PC-9 (cell line): ENCODE data around the gene POLG2.
A peak's percentile ranks its signal among the peaks of the same experiment; 100 is the strongest.

ENCODE experiments used
- EZH2 ChIP-seq: fragments of 200-600 bp; sonication (generic); IDR thresholded peaks from 2 replicates; pipeline ENCODE4 v1.8.0; 2017; ENCODE audit warnings: antibody characterized with exemption, low read depth
- TF ChIP-seq, protein P1 (sequence below): fragments of 200-600 bp; sonication (generic); conservative IDR thresholded peaks from 2 replicates; pipeline ENCODE4 v1.6.1; 2017; ENCODE audit warnings: mixed run types, antibody characterized with exemption, mild to moderate bottlenecking, moderate library complexity

DNA sequence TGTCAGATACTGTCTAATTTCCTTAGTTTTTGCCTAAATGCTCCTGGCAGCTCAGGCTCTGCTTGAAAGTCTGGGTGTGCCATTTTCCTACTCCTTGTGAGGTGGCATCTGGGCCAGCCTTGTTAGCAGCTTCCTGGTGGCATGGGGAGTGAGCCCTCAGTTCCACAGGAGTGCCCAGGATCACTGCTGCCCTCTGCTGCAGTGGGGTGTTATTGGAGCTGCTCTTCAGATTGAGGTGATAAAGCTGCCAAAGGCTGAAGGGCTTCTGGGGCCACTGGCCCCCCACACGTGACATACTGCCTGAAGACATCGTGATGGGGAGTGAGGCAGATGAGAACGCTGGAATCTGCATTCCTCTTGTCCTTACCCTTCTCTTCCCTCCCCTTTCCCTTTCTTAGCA, 37.3 kb upstream of the POLG2 start:
- TF ChIP-seq, protein P1, sequence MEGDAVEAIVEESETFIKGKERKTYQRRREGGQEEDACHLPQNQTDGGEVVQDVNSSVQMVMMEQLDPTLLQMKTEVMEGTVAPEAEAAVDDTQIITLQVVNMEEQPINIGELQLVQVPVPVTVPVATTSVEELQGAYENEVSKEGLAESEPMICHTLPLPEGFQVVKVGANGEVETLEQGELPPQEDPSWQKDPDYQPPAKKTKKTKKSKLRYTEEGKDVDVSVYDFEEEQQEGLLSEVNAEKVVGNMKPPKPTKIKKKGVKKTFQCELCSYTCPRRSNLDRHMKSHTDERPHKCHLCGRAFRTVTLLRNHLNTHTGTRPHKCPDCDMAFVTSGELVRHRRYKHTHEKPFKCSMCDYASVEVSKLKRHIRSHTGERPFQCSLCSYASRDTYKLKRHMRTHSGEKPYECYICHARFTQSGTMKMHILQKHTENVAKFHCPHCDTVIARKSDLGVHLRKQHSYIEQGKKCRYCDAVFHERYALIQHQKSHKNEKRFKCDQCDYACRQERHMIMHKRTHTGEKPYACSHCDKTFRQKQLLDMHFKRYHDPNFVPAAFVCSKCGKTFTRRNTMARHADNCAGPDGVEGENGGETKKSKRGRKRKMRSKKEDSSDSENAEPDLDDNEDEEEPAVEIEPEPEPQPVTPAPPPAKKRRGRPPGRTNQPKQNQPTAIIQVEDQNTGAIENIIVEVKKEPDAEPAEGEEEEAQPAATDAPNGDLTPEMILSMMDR: peak; percentile 40; the same call in 1 of the 2 replicates
- no peak for TF ChIP-seq EZH2
